ENCODE measurements around the gene RPS3A.
"Not testable (repeated sequence)": the region's sequence is repeated elsewhere in the genome, so short reads cannot be mapped to it uniquely, and the experiment has no call there.

RPS3A gene

GRCh38 chr4:151117371-151117962 lies 18.0 kb downstream of the RPS3A start:
- FAIRE-seq = no peak

GRCh38 chr4:151129796-151130195 lies 30.4 kb downstream of the RPS3A start:
- no peak for FAIRE-seq

- FAIRE-seq = no peak
Measured at GRCh38 chr4:151133311-151133710, 33.9 kb downstream of the RPS3A start.

GRCh38 chr4:151136048-151136447 lies 36.6 kb downstream of the RPS3A start:
- FAIRE-seq = not testable (repeated sequence)

GRCh38 chr4:151139814-151140213 lies 40.4 kb downstream of the RPS3A start:
- no peak for FAIRE-seq

GRCh38 chr4:151142758-151143157 lies 43.3 kb downstream of the RPS3A start:
- FAIRE-seq = no peak

GRCh38 chr4:151143162-151143561 lies 43.7 kb downstream of the RPS3A start:
- no peak for FAIRE-seq

- FAIRE-seq = no peak
Measured at GRCh38 chr4:151143811-151144210, 44.4 kb downstream of the RPS3A start.

GRCh38 chr4:151144329-151145072 lies 45.1 kb downstream of the RPS3A start:
- FAIRE-seq = no peak

- no peak for FAIRE-seq
Measured at GRCh38 chr4:151147000-151147399, 47.6 kb downstream of the RPS3A start.

GRCh38 chr4:151148261-151148660 lies 48.8 kb downstream of the RPS3A start:
- FAIRE-seq = no peak

GRCh38 chr4:151150821-151151580 lies 51.6 kb downstream of the RPS3A start:
- no peak for FAIRE-seq

GRCh38 chr4:151152028-151152427 lies 52.6 kb downstream of the RPS3A start:
- no peak for FAIRE-seq

- FAIRE-seq = no peak
Measured at GRCh38 chr4:151153585-151153984, 54.2 kb downstream of the RPS3A start.
